Activated CD4-positive, alpha-beta T cell treated with anti-CD3 and anti-CD28 coated beads, Interleukin-2, amount 10 ng/mL, durations not matched to agents 7 days and 5 days (primary cell): Measurements from ENCODE around the gene AK4. TPM values are rescaled to one million over a fixed set of nuclear protein-coding genes. Genes with fewer than 3 reads are reported as not detected.
A peak's percentile ranks its signal among the peaks of the same experiment; 100 is the strongest.
"Not testable (repeated sequence)": the region's sequence is repeated elsewhere in the genome, so short reads cannot be mapped to it uniquely, and the experiment has no call there.

Experiments
- CTCF ChIA-PET: fragments of 350-600 bp; sonication (Branson Sonifier 250); formaldehyde crosslinking; loops from one replicate; lab custom pipeline; 2021; ENCODE audit warnings: antibody characterized with exemption; lab: Charles Lee
- POLR2A ChIA-PET: fragments of 350-600 bp; sonication (Branson Sonifier 250); formaldehyde crosslinking; loops from one replicate; lab custom pipeline; 2021; ENCODE audit warnings: antibody characterized with exemption; lab: Charles Lee
- DNase-seq: peaks from one replicate; pipeline ENCODE4 v3.0.0-alpha.2; 2020
- H3K27ac Mint-ChIP-seq: one replicate; pipeline ENCODE4 v1.8.0; 2021; ENCODE audit warnings: mild to moderate bottlenecking, moderate library complexity, mixed read lengths
- H3K27me3 Mint-ChIP-seq: one replicate; pipeline ENCODE4 v1.8.0; 2021; ENCODE audit warnings: mixed read lengths
- H3K36me3 Mint-ChIP-seq: one replicate; pipeline ENCODE4 v1.8.0; 2021; ENCODE audit warnings: low read depth, mixed read lengths
- H3K4me1 Mint-ChIP-seq: one replicate; pipeline ENCODE4 v1.8.0; 2021; ENCODE audit warnings: mixed read lengths
- H3K4me3 Mint-ChIP-seq: one replicate; pipeline ENCODE4 v1.8.0; 2021; ENCODE audit warnings: mild to moderate bottlenecking, moderate library complexity, mixed read lengths
- H3K9me3 Mint-ChIP-seq: one replicate; pipeline ENCODE4 v1.8.0; 2021; ENCODE audit warnings: mixed read lengths
- total RNA-seq, 2 experiments: library from RNA; stranded (reverse); gene quantifications; one replicate each; pipeline ENCODE4 v1.2.3, GENCODE V29; 2021

The AK4 gene
- 10 to 100 TPM; 37.3 to 42.6 TPM for total RNA-seq

- ChIA-PET POLR2A (interaction anchor here (0.6 kb wide), 1 partner anchor 182 kb away, joined by 3 read pairs; no protein-coding TSS in a partner anchor), CTCF (interaction anchor here (1.0 to 1.5 kb wide), 4 partner anchors 16 to 29 kb away, joined by 4 to 5 read pairs (median 4); no protein-coding TSS in a partner anchor)
- not testable (repeated sequence) for DNase-seq
Measured at GRCh38 chr1:65148178-65148547, at the start of gene AK4. AK4 (plus strand) TSS chr1:65148203; CDS start chr1:65148408, 205 bp downstream.

GRCh38 chr1:65103807-65104206 lies 44.2 kb upstream of the AK4 start:
- H3K4me1 Mint-ChIP-seq = no peaks in the 10 kb centered on the region
- POLR2A ChIA-PET = no interaction called here

More at GRCh38 chr1:65148178-65148547, at the start of gene AK4:
- Mint-ChIP-seq H3K27ac (peak within 1 kb of the TSS; percentile 81), H3K4me3 (peak within 1 kb of the TSS; percentile 86), H3K27me3 (peaks cover 34% of the 10 kb centered on the region), H3K4me1 (peaks cover 29% of the 10 kb centered on the region)
- H3K36me3 Mint-ChIP-seq, H3K9me3 Mint-ChIP-seq: not testable (repeated sequence)

GRCh38 chr1:65104854-65105534 lies 43.0 kb upstream of the AK4 start:
- Mint-ChIP-seq H3K27me3 (peaks cover 1% of the 10 kb centered on the region), H3K9me3 (peaks cover 3% of the 10 kb centered on the region), H3K4me3 (no peak overlapping the region), H3K36me3 (no peaks in the 10 kb centered on the region), H3K4me1 (no peaks in the 10 kb centered on the region), H3K27ac (no peak overlapping the region)
- DNase-seq = no peak
- ChIA-PET CTCF (interaction anchor here (1.0 kb wide), 1 partner anchor 95 kb away, joined by 3 read pairs; no protein-coding TSS in a partner anchor), POLR2A (no interaction called here)

More at GRCh38 chr1:65103807-65104206, 44.2 kb upstream of the AK4 start:
- Mint-ChIP-seq H3K4me3 (no peak overlapping the region), H3K9me3 (peaks cover 4% of the 10 kb centered on the region), H3K27ac (no peak overlapping the region), H3K36me3 (no peaks in the 10 kb centered on the region), H3K27me3 (peaks cover 3% of the 10 kb centered on the region)
- CTCF ChIA-PET = interaction anchor here (1.0 kb wide), 1 partner anchor 96 kb away, joined by 3 read pairs; no protein-coding TSS in a partner anchor
- DNase-seq = no peak

GRCh38 chr1:65105596-65105995 lies 42.4 kb upstream of the AK4 start:
- Mint-ChIP-seq H3K9me3 (peaks cover 2% of the 10 kb centered on the region), H3K27me3 (peaks cover 1% of the 10 kb centered on the region), H3K4me3 (no peak overlapping the region), H3K4me1 (no peaks in the 10 kb centered on the region), H3K36me3 (no peaks in the 10 kb centered on the region), H3K27ac (no peak overlapping the region)
- POLR2A ChIA-PET = no interaction called here
- CTCF ChIA-PET = no interaction called here
- no peak for DNase-seq

GRCh38 chr1:65108025-65108642 lies 39.9 kb upstream of the AK4 start:
- ChIA-PET POLR2A (no interaction called here), CTCF (no interaction called here)
- no peaks in the 10 kb centered on the region for H3K36me3 Mint-ChIP-seq
- H3K27me3 Mint-ChIP-seq = peaks cover 8% of the 10 kb centered on the region
- DNase-seq = no peak
- peaks cover 2% of the 10 kb centered on the region for H3K9me3 Mint-ChIP-seq
- H3K4me3 Mint-ChIP-seq = no peak overlapping the region
- no peaks in the 10 kb centered on the region for H3K4me1 Mint-ChIP-seq
- H3K27ac Mint-ChIP-seq = no peak overlapping the region

- no peak overlapping the region for H3K4me3 Mint-ChIP-seq
- no peaks in the 10 kb centered on the region for H3K4me1 Mint-ChIP-seq
- no peaks in the 10 kb centered on the region for H3K36me3 Mint-ChIP-seq
- ChIA-PET CTCF (interaction anchor here (0.6 kb wide), 1 partner anchor 95 kb away, joined by 3 read pairs; no protein-coding TSS in a partner anchor), POLR2A (no interaction called here)
- H3K27ac Mint-ChIP-seq = no peak overlapping the region
- peaks cover 10% of the 10 kb centered on the region for H3K27me3 Mint-ChIP-seq
- DNase-seq = no peak
- peaks cover 2% of the 10 kb centered on the region for H3K9me3 Mint-ChIP-seq
Measured at GRCh38 chr1:65109487-65109886, 38.5 kb upstream of the AK4 start.

GRCh38 chr1:65112811-65113210 lies 35.2 kb upstream of the AK4 start:
- H3K9me3 Mint-ChIP-seq = peaks cover 2% of the 10 kb centered on the region
- H3K27ac Mint-ChIP-seq = no peak overlapping the region
- ChIA-PET CTCF (no interaction called here), POLR2A (no interaction called here)
- no peak overlapping the region for H3K4me3 Mint-ChIP-seq
- H3K27me3 Mint-ChIP-seq = peaks cover 13% of the 10 kb centered on the region
- DNase-seq = no peak
- no peaks in the 10 kb centered on the region for H3K4me1 Mint-ChIP-seq
- no peaks in the 10 kb centered on the region for H3K36me3 Mint-ChIP-seq

- H3K27ac Mint-ChIP-seq = no peak overlapping the region
- no peaks in the 10 kb centered on the region for H3K4me1 Mint-ChIP-seq
- no peak for DNase-seq
- CTCF ChIA-PET = no interaction called here
- peaks cover 15% of the 10 kb centered on the region for H3K27me3 Mint-ChIP-seq
- no peaks in the 10 kb centered on the region for H3K36me3 Mint-ChIP-seq
- H3K9me3 Mint-ChIP-seq = peaks cover 2% of the 10 kb centered on the region
- H3K4me3 Mint-ChIP-seq = no peak overlapping the region
- POLR2A ChIA-PET = no interaction called here
Measured at GRCh38 chr1:65113298-65113697, 34.7 kb upstream of the AK4 start.

- Mint-ChIP-seq H3K27ac (no peak overlapping the region), H3K9me3 (peaks cover 2% of the 10 kb centered on the region), H3K36me3 (no peaks in the 10 kb centered on the region), H3K4me1 (no peaks in the 10 kb centered on the region), H3K27me3 (peaks cover 13% of the 10 kb centered on the region), H3K4me3 (no peak overlapping the region)
- ChIA-PET POLR2A (no interaction called here), CTCF (no interaction called here)
- no peak for DNase-seq
Measured at GRCh38 chr1:65114322-65114721, 33.7 kb upstream of the AK4 start.

- POLR2A ChIA-PET = no interaction called here
- Mint-ChIP-seq H3K4me1 (no peaks in the 10 kb centered on the region), H3K27ac (no peak overlapping the region), H3K4me3 (no peak overlapping the region), H3K27me3 (peaks cover 19% of the 10 kb centered on the region), H3K36me3 (no peaks in the 10 kb centered on the region), H3K9me3 (peaks cover 2% of the 10 kb centered on the region)
- no peak for DNase-seq
- CTCF ChIA-PET = interaction anchor here (0.7 kb wide), 1 partner anchor 1628 kb away, joined by 3 read pairs; no protein-coding TSS in a partner anchor
Measured at GRCh38 chr1:65119951-65120350, 28.1 kb upstream of the AK4 start.

GRCh38 chr1:65129104-65129503 lies 18.9 kb upstream of the AK4 start:
- H3K9me3 Mint-ChIP-seq, H3K27ac Mint-ChIP-seq, H3K36me3 Mint-ChIP-seq, DNase-seq, H3K4me1 Mint-ChIP-seq, H3K4me3 Mint-ChIP-seq, CTCF ChIA-PET, POLR2A ChIA-PET: not testable (repeated sequence)
- H3K27me3 Mint-ChIP-seq = peaks cover 24% of the 10 kb centered on the region

GRCh38 chr1:65138524-65138923 lies 9.5 kb upstream of the AK4 start:
- peaks cover 14% of the 10 kb centered on the region for H3K27me3 Mint-ChIP-seq
- ChIA-PET CTCF (no interaction called here), POLR2A (no interaction called here)
- no peak overlapping the region for H3K4me3 Mint-ChIP-seq
- H3K4me1 Mint-ChIP-seq = no peaks in the 10 kb centered on the region
- no peak overlapping the region for H3K27ac Mint-ChIP-seq
- no peak for DNase-seq
- no peaks in the 10 kb centered on the region for H3K9me3 Mint-ChIP-seq
- no peaks in the 10 kb centered on the region for H3K36me3 Mint-ChIP-seq

- POLR2A ChIA-PET, H3K9me3 Mint-ChIP-seq, H3K27ac Mint-ChIP-seq, H3K4me1 Mint-ChIP-seq, CTCF ChIA-PET, H3K4me3 Mint-ChIP-seq, DNase-seq, H3K36me3 Mint-ChIP-seq: not testable (repeated sequence)
- peaks cover 19% of the 10 kb centered on the region for H3K27me3 Mint-ChIP-seq
Measured at GRCh38 chr1:65139793-65140192, 8.2 kb upstream of the AK4 start.
